NCI-H1092 (cell line): ENCODE measurements around the gene POSTN.
"Not testable (repeated sequence)": the region's sequence is repeated elsewhere in the genome, so short reads cannot be mapped to it uniquely, and the experiment has no call there.

Experiments used
- DNase-seq: peaks from one replicate; lab custom pipeline; 2025; lab: John Stamatoyannopoulos, UW

Gene POSTN

GRCh38 chr13:37595162-37595561 is 3.4 kb downstream of the POSTN start:
- DNase-seq: no peak

- DNase-seq: no peak
Measured at GRCh38 chr13:37594550-37594949, 4.0 kb downstream of the POSTN start.

GRCh38 chr13:37589381-37589780 is 9.2 kb downstream of the POSTN start:
- DNase-seq: not testable (repeated sequence)

GRCh38 chr13:37587236-37587635 is 11.3 kb downstream of the POSTN start:
- no peak for DNase-seq

- DNase-seq: no peak
Measured at GRCh38 chr13:37586164-37586563, 12.4 kb downstream of the POSTN start.

- no peak for DNase-seq
Measured at GRCh38 chr13:37585541-37585940, 13.0 kb downstream of the POSTN start.

GRCh38 chr13:37576601-37577000 is 22.0 kb downstream of the POSTN start:
- DNase-seq: no peak

- DNase-seq: no peak
Measured at GRCh38 chr13:37565425-37565824, 33.1 kb downstream of the POSTN start.

GRCh38 chr13:37561031-37561430 is 37.5 kb downstream of the POSTN start:
- no peak for DNase-seq

GRCh38 chr13:37560526-37560925 is 38.0 kb downstream of the POSTN start:
- no peak for DNase-seq

GRCh38 chr13:37558766-37559165 is 39.8 kb downstream of the POSTN start:
- DNase-seq: not testable (repeated sequence)

- no peak for DNase-seq
Measured at GRCh38 chr13:37546087-37546486, 52.5 kb downstream of the POSTN start.

- no peak for DNase-seq
Measured at GRCh38 chr13:37544995-37545394, 53.6 kb downstream of the POSTN start.

- no peak for DNase-seq
Measured at GRCh38 chr13:37539976-37540605, 58.5 kb downstream of the POSTN start.

- no peak for DNase-seq
Measured at GRCh38 chr13:37539170-37539569, 59.4 kb downstream of the POSTN start.

GRCh38 chr13:37535501-37535900 is 63.1 kb downstream of the POSTN start:
- no peak for DNase-seq

- no peak for DNase-seq
Measured at GRCh38 chr13:37534676-37535075, 63.9 kb downstream of the POSTN start.

- DNase-seq: no peak
Measured at GRCh38 chr13:37534181-37534580, 64.4 kb downstream of the POSTN start.

- no peak for DNase-seq
Measured at GRCh38 chr13:37531049-37531448, 67.5 kb downstream of the POSTN start.

GRCh38 chr13:37529751-37530385 is 68.7 kb downstream of the POSTN start:
- no peak for DNase-seq

- no peak for DNase-seq
Measured at GRCh38 chr13:37526710-37527473, 71.7 kb downstream of the POSTN start.

- no peak for DNase-seq
Measured at GRCh38 chr13:37515226-37515625, 83.3 kb downstream of the POSTN start.
